Measurements from ENCODE around the gene SLC39A11.
A peak's percentile ranks its signal among the peaks of the same experiment; 100 is the strongest.

The SLC39A11 gene

GRCh38 chr17:72975509-72975908, 117.0 kb downstream of the SLC39A11 start:
- no peak for DNase-seq
- Histone ChIP-seq H3K27ac (no peak overlapping the region), H3K9me3 (ENCODE audit: severe bottlenecking) (peaks cover 7% of the 10 kb centered on the region), H3K36me3 (no peaks in the 10 kb centered on the region), H3K27me3 (ENCODE audit: insufficient read depth, low read depth, severe bottlenecking) (no peaks in the 10 kb centered on the region), H3K4me3 (ENCODE audit: low read depth, low read length) (no peak overlapping the region)
- no peak for TF ChIP-seq CTCF (IDR thresholded peaks at IDR 0.05; ENCODE audit: low read depth, low read length)

GRCh38 chr17:72974605-72975232, 117.8 kb downstream of the SLC39A11 start:
- no peaks in the 10 kb centered on the region for H3K36me3 ChIP-seq
- no peak for TF ChIP-seq CTCF (IDR thresholded peaks at IDR 0.05; ENCODE audit: low read depth, low read length)
- H3K4me3 ChIP-seq (ENCODE audit: low read depth, low read length): no peak overlapping the region
- peaks cover 7% of the 10 kb centered on the region for H3K9me3 ChIP-seq (ENCODE audit: severe bottlenecking)
- no peak overlapping the region for H3K27ac ChIP-seq
- H3K27me3 ChIP-seq (ENCODE audit: insufficient read depth, low read depth, severe bottlenecking): no peaks in the 10 kb centered on the region
- DNase-seq: no peak

- no peak for TF ChIP-seq CTCF (IDR thresholded peaks at IDR 0.05; ENCODE audit: low read depth, low read length)
- DNase-seq: no peak
- Histone ChIP-seq H3K9me3 (ENCODE audit: severe bottlenecking) (peaks cover 7% of the 10 kb centered on the region), H3K27me3 (ENCODE audit: insufficient read depth, low read depth, severe bottlenecking) (no peaks in the 10 kb centered on the region), H3K27ac (no peak overlapping the region), H3K36me3 (no peaks in the 10 kb centered on the region), H3K4me3 (ENCODE audit: low read depth, low read length) (no peak overlapping the region)
Observed at GRCh38 chr17:72972263-72972951, 120.1 kb downstream of the SLC39A11 start.

GRCh38 chr17:72971226-72971880, 121.1 kb downstream of the SLC39A11 start:
- no peak for DNase-seq
- H3K27ac ChIP-seq: peak overlapping the region; percentile 15
- no peaks in the 10 kb centered on the region for H3K27me3 ChIP-seq (ENCODE audit: insufficient read depth, low read depth, severe bottlenecking)
- TF ChIP-seq CTCF (IDR thresholded peaks at IDR 0.05; ENCODE audit: low read depth, low read length): no peak
- no peaks in the 10 kb centered on the region for H3K36me3 ChIP-seq
- H3K4me3 ChIP-seq (ENCODE audit: low read depth, low read length): no peak overlapping the region
- peaks cover 10% of the 10 kb centered on the region for H3K9me3 ChIP-seq (ENCODE audit: severe bottlenecking)

- no peaks in the 10 kb centered on the region for H3K27me3 ChIP-seq (ENCODE audit: insufficient read depth, low read depth, severe bottlenecking)
- H3K9me3 ChIP-seq (ENCODE audit: severe bottlenecking): peaks cover 10% of the 10 kb centered on the region
- no peak overlapping the region for H3K4me3 ChIP-seq (ENCODE audit: low read depth, low read length)
- H3K36me3 ChIP-seq: no peaks in the 10 kb centered on the region
- TF ChIP-seq CTCF (IDR thresholded peaks at IDR 0.05; ENCODE audit: low read depth, low read length): no peak
- H3K27ac ChIP-seq: no peak overlapping the region; the same call in 1 of the 2 replicates
- DNase-seq: no peak
Observed at GRCh38 chr17:72970797-72971196, 121.7 kb downstream of the SLC39A11 start.

Data from WERI-Rb-1 (cell line).